Endothelial cell of umbilical vein (primary cell): ENCODE data around the gene GDF2. TPM values are rescaled to one million over a fixed set of nuclear protein-coding genes. Genes with fewer than 3 reads are reported as not detected.

ENCODE experiments used
- BruUV-seq: library from RNA; stranded (reverse); fragments of 400-500 nt; replicated peaks from 2 replicates; lab custom pipeline; 2021; lab: Mats Ljungman, UMichigan
- CTCF ChIA-PET: fragments of 300-600, 350-600 bp; sonication (Branson Sonifier 250); formaldehyde crosslinking; loops from one replicate; lab custom pipeline; 2021; ENCODE audit warnings: antibody characterized with exemption, inconsistent platforms; lab: Charles Lee
- POLR2A ChIA-PET: fragments of 300-600, 350-600 bp; sonication (Branson Sonifier 250); formaldehyde crosslinking; loops from one replicate; lab custom pipeline; 2021; ENCODE audit warnings: antibody characterized with exemption, inconsistent platforms; lab: Charles Lee
- DNase-seq: peaks from one replicate; pipeline ENCODE4 v3.0.0-alpha.2; 2011; ENCODE audit warnings: low read depth, low spot score
- FAIRE-seq: peaks from 2 replicates; lab custom pipeline; 2011; peaks lifted over from hg19 to GRCh38; lab: Jason Lieb, UNC
- H2AFZ ChIP-seq: 2 replicates; pipeline ENCODE4 v1.6.0; 2012; ENCODE audit warnings: low read depth, low read length, control low read depth, inconsistent platforms
- H3K27ac ChIP-seq: 2 replicates; pipeline ENCODE4 v1.5.1; 2011; ENCODE audit warnings: low read depth, mild to moderate bottlenecking, control low read depth, low read length, moderate library complexity; ENCODE audit not compliant: insufficient read depth
- H3K27me3 ChIP-seq, 2 experiments: 2 replicates each; pipeline versions ENCODE4 v1.6.0 to v1.6.1; 2011; ENCODE audit warnings: low read length in 2 of 2, mixed read lengths in 1 of 2; ENCODE audit not compliant: control insufficient read depth in 2 of 2, insufficient read depth in 2 of 2
- H3K36me3 ChIP-seq, 2 experiments: 2 replicates in 1 of 2; 3 replicates in 1 of 2; pipeline ENCODE4 v1.5.1; 2011; ENCODE audit warnings: low read length in 2 of 2, mild to moderate bottlenecking in 1 of 2, moderate library complexity in 1 of 2; ENCODE audit not compliant: control insufficient read depth in 2 of 2, insufficient read depth in 2 of 2; ENCODE audit errors: extremely low read depth in 1 of 2
- H3K4me1 ChIP-seq: 3 replicates; pipeline ENCODE4 v1.5.1; 2011; ENCODE audit warnings: mild to moderate bottlenecking, low read length; ENCODE audit not compliant: control insufficient read depth, insufficient read depth; ENCODE audit errors: extremely low read depth
- H3K4me2 ChIP-seq: 2 replicates; pipeline ENCODE4 v1.6.1; 2011; ENCODE audit warnings: low read length, control low read depth, mixed read lengths; ENCODE audit not compliant: insufficient read depth
- H3K4me3 ChIP-seq, 3 experiments: fragments of 200-600 bp in 1 of 3; sonication (generic), shearing (Covaris generic) in 1 of 3; replicated peaks in 1 of 3; 2 replicates each; pipeline ENCODE4 v1.5.1; 2011 to 2016; ENCODE audit warnings: control low read depth in 3 of 3, low read length in 3 of 3, mild to moderate bottlenecking in 2 of 3, inconsistent platforms in 1 of 3, low read depth in 1 of 3, moderate library complexity in 1 of 3; ENCODE audit not compliant: insufficient read depth in 1 of 3
- H3K79me2 ChIP-seq: 2 replicates; pipeline ENCODE4 v1.6.0; 2012; ENCODE audit warnings: low read length, inconsistent platforms; ENCODE audit not compliant: control insufficient read depth, insufficient read depth
- H3K9ac ChIP-seq: replicated peaks from 2 replicates; pipeline ENCODE3; 2011; ENCODE audit warnings: low read length, control low read depth; ENCODE audit not compliant: insufficient read depth; ENCODE audit errors: extremely low read depth
- H3K9me1 ChIP-seq: replicated peaks from 3 replicates; pipeline ENCODE4 v1.6.0; 2011; ENCODE audit warnings: mild to moderate bottlenecking, low read length; ENCODE audit not compliant: control insufficient read depth, insufficient read depth; ENCODE audit errors: extremely low read depth
- H3K9me3 ChIP-seq: replicated peaks from 2 replicates; pipeline ENCODE4 v1.5.1; 2012; ENCODE audit warnings: low read length, inconsistent platforms; ENCODE audit not compliant: control insufficient read depth, insufficient read depth
- H4K20me1 ChIP-seq: replicated peaks from 2 replicates; pipeline ENCODE3; 2011; ENCODE audit warnings: mild to moderate bottlenecking, low read length; ENCODE audit not compliant: control insufficient read depth, insufficient read depth; ENCODE audit errors: extremely low read depth
- EZH2 ChIP-seq: IDR thresholded peaks from 2 replicates; pipeline ENCODE4 v1.6.1; 2012; ENCODE audit warnings: borderline replicate concordance, low read depth, mild to moderate bottlenecking, moderate library complexity, low read length, inconsistent platforms; ENCODE audit not compliant: severe bottlenecking
- FOS ChIP-seq: IDR thresholded peaks from 2 replicates; pipeline ENCODE4 v1.6.1; 2011; ENCODE audit warnings: mild to moderate bottlenecking, low read length, moderate library complexity, borderline replicate concordance; ENCODE audit not compliant: insufficient read depth
- GATA2 ChIP-seq: IDR thresholded peaks from 2 replicates; pipeline ENCODE4 v1.7.0; 2011; ENCODE audit warnings: low read depth, mild to moderate bottlenecking, moderate library complexity, mixed read lengths, low read length; ENCODE audit not compliant: insufficient read length, insufficient read depth
- JUN ChIP-seq: IDR thresholded peaks from 2 replicates; pipeline ENCODE4 v1.6.1; 2011; ENCODE audit warnings: borderline replicate concordance, low read depth; ENCODE audit not compliant: insufficient read length, insufficient read depth
- MAX ChIP-seq: IDR thresholded peaks from 2 replicates; pipeline ENCODE4 v1.6.1; 2011; ENCODE audit not compliant: insufficient read depth, insufficient read length
- MYC ChIP-seq: IDR thresholded peaks from one replicate; pipeline ENCODE4 v1.6.1; 2011; ENCODE audit warnings: mild to moderate bottlenecking, low read depth, low read length
- POLR2A ChIP-seq: IDR thresholded peaks from 2 replicates; pipeline ENCODE4 v1.6.1; 2012; ENCODE audit warnings: low read depth, mild to moderate bottlenecking, control low read depth, low read length
- POLR2AphosphoS5 ChIP-seq: IDR thresholded peaks from 2 replicates; pipeline ENCODE4 v1.6.1; 2012; ENCODE audit warnings: low read depth, mild to moderate bottlenecking, control low read depth, low read length, moderate library complexity; ENCODE audit not compliant: insufficient read depth
- dilution Hi-C: fragments of 300-500 bp; cut with MboI; formaldehyde crosslinking; loops from one replicate; pipeline ENCODE4 v1.15.0; 2019; ENCODE audit warnings: low sequenced_read_pairs; ENCODE audit not compliant: extremely low pct_ligation_motif_present
- intact Hi-C: fragments of 100-400 bp; cut with micrococcal nuclease; formaldehyde crosslinking; loops from one replicate; pipeline ENCODE4 v1.10.0; 2022
- polyA plus RNA-seq, 4 experiments: library from polyadenylated mRNA; depleted of rRNA in 3 of 4; stranded (reverse) in 3 of 4; unstranded in 1 of 4; fragments of >200 nt; gene quantifications; 2 replicates each; pipeline versions ENCODE4 v1.2.1 to v1.2.3, GENCODE V29; 2011 to 2012; ENCODE audit warnings: missing spikeins in 1 of 4
- total RNA-seq: library from RNA; stranded (reverse); gene quantifications from 2 replicates; pipeline ENCODE4 v1.2.3, GENCODE V29; 2021
- TF ChIP-seq, protein P1 (sequence below), 2 donors: IDR thresholded peaks; 1 replicate in 1 of 2; 2 replicates in 1 of 2; pipeline ENCODE4 v1.5.1; 2011; ENCODE audit warnings: low read length in 2 of 2, mild to moderate bottlenecking in 2 of 2, moderate library complexity in 2 of 2, control low read depth in 1 of 2, inconsistent platforms in 1 of 2, low read depth in 1 of 2; ENCODE audit not compliant: insufficient read depth in 1 of 2; ENCODE audit errors: extremely low read depth in 1 of 2

Gene GDF2
- total and polyA plus RNA-seq, 2 donors (not counting 3 experiments of a cell fraction or from before 2014, with no cell fraction given), result not detected

DNA sequence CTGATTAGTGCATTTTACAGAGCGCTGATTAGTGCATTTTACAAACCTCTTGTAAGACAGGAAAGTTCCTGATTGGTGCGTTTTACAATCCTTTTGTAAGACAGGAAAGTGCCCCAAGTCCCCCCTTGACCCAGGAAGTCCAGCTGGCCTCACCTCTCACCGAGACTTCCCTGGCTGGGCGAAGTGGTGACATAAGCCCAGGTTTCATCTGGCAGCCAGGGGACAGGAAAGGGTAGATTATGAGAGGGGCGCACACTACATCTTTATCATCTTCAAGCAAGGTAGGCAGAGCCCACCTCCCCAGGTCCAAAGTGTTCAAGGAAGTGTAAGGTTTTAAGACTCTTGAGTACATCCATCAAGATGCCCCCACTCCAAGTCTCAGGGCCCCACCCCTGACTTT, 27.8 kb upstream of the GDF2 start:
- Histone ChIP-seq H3K27ac (no peak overlapping the region), H2AFZ (no peak overlapping the region), H3K9me1 (no peaks in the 10 kb centered on the region), H3K27me3 (peaks cover 14 to 27% of the 10 kb centered on the region in 2 experiments), H3K4me1 (no peaks in the 10 kb centered on the region), H3K79me2 (no peaks in the 10 kb centered on the region), H4K20me1 (no peaks in the 10 kb centered on the region), H3K9ac (no peak overlapping the region), H3K9me3 (no peaks in the 10 kb centered on the region), H3K4me2 (no peak overlapping the region), H3K36me3 (no peaks in the 10 kb centered on the region), H3K4me3 (no peak overlapping the region)
- intact Hi-C loops (no loop called here), dilution Hi-C loops (no loop called here)
- DNase-seq (no peak), FAIRE-seq (no peak)
- TF ChIP-seq GATA2 (no peak), FOS (no peak), JUN (no peak), POLR2A (no peak), POLR2AphosphoS5 (no peak), EZH2 (no peak), MAX (no peak), MYC (no peak)
- TF ChIP-seq, protein P1, sequence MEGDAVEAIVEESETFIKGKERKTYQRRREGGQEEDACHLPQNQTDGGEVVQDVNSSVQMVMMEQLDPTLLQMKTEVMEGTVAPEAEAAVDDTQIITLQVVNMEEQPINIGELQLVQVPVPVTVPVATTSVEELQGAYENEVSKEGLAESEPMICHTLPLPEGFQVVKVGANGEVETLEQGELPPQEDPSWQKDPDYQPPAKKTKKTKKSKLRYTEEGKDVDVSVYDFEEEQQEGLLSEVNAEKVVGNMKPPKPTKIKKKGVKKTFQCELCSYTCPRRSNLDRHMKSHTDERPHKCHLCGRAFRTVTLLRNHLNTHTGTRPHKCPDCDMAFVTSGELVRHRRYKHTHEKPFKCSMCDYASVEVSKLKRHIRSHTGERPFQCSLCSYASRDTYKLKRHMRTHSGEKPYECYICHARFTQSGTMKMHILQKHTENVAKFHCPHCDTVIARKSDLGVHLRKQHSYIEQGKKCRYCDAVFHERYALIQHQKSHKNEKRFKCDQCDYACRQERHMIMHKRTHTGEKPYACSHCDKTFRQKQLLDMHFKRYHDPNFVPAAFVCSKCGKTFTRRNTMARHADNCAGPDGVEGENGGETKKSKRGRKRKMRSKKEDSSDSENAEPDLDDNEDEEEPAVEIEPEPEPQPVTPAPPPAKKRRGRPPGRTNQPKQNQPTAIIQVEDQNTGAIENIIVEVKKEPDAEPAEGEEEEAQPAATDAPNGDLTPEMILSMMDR (IDR thresholded peaks at IDR 0.05; ENCODE audit: extremely low read depth in 1 of 2, insufficient read depth in 1 of 2, low read depth in 1 of 2, low read length in 2 of 2), result no peak
- no TSS peak for BruUV-seq
- POLR2A ChIA-PET, result no interaction called here
- CTCF ChIA-PET, result no interaction called here
